Measurements from ENCODE around the gene ABCG4.

- TF ChIP-seq EP300 (IDR thresholded peaks at IDR 0.05; ENCODE audit: borderline replicate concordance) (no peak), CEBPB (IDR thresholded peaks at IDR 0.05) (no peak), CREB1 (IDR thresholded peaks at IDR 0.05; ENCODE audit: low read depth) (no peak), USF1 (IDR thresholded peaks at IDR 0.05) (no peak), TAF1 (IDR thresholded peaks at IDR 0.05; ENCODE audit: low read depth) (no peak), EGR1 (IDR thresholded peaks at IDR 0.05) (no peak), YY1 (IDR thresholded peaks at IDR 0.05; ENCODE audit: low read depth) (no peak), TCF12 (IDR thresholded peaks at IDR 0.05; ENCODE audit: low read depth) (no peak), RAD21 (IDR thresholded peaks at IDR 0.05; ENCODE audit: low read depth) (no peak)
- TF ChIP-seq, protein P1, sequence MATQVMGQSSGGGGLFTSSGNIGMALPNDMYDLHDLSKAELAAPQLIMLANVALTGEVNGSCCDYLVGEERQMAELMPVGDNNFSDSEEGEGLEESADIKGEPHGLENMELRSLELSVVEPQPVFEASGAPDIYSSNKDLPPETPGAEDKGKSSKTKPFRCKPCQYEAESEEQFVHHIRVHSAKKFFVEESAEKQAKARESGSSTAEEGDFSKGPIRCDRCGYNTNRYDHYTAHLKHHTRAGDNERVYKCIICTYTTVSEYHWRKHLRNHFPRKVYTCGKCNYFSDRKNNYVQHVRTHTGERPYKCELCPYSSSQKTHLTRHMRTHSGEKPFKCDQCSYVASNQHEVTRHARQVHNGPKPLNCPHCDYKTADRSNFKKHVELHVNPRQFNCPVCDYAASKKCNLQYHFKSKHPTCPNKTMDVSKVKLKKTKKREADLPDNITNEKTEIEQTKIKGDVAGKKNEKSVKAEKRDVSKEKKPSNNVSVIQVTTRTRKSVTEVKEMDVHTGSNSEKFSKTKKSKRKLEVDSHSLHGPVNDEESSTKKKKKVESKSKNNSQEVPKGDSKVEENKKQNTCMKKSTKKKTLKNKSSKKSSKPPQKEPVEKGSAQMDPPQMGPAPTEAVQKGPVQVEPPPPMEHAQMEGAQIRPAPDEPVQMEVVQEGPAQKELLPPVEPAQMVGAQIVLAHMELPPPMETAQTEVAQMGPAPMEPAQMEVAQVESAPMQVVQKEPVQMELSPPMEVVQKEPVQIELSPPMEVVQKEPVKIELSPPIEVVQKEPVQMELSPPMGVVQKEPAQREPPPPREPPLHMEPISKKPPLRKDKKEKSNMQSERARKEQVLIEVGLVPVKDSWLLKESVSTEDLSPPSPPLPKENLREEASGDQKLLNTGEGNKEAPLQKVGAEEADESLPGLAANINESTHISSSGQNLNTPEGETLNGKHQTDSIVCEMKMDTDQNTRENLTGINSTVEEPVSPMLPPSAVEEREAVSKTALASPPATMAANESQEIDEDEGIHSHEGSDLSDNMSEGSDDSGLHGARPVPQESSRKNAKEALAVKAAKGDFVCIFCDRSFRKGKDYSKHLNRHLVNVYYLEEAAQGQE (IDR thresholded peaks at IDR 0.05; ENCODE audit: low read depth): no peak
Observed at GRCh38 chr11:119207415-119207960, 58.6 kb downstream of the ABCG4 start.
